Measurements from ENCODE around the gene OSBPL10. TPM values are rescaled to one million over a fixed set of nuclear protein-coding genes. Genes with fewer than 3 reads are reported as not detected.

Gene OSBPL10
- total RNA-seq, 1 donor from 2014 or later = 27.8 TPM

- no peak for TF ChIP-seq CTCF (IDR thresholded peaks at IDR 0.05; ENCODE audit: unreplicated experiment)
- Mint-ChIP-seq H3K27ac (peak overlapping the region; percentile 86), H3K4me1 (peaks cover 30% of the 10 kb centered on the region), H3K9me3 (peaks cover 16% of the 10 kb centered on the region), H3K27me3 (ENCODE audit: low read depth) (no peaks in the 10 kb centered on the region), H3K4me3 (no peak overlapping the region), H3K36me3 (peaks cover 34% of the 10 kb centered on the region)
- no peak for DNase-seq (ENCODE audit: low spot score in 2 of 2, unreplicated experiment in 2 of 2)
Measured at GRCh38 chr3:31613654-31614053, 367.4 kb downstream of the OSBPL10 start.

- DNase-seq (ENCODE audit: low spot score in 2 of 2, unreplicated experiment in 2 of 2) = no peak
- Mint-ChIP-seq H3K27ac (peak overlapping the region; percentile 86), H3K4me3 (no peak overlapping the region), H3K4me1 (peaks cover 30% of the 10 kb centered on the region), H3K36me3 (peaks cover 36% of the 10 kb centered on the region), H3K9me3 (peaks cover 20% of the 10 kb centered on the region), H3K27me3 (ENCODE audit: low read depth) (no peaks in the 10 kb centered on the region)
- TF ChIP-seq CTCF (IDR thresholded peaks at IDR 0.05; ENCODE audit: unreplicated experiment) = no peak
Measured at GRCh38 chr3:31613177-31613576, 367.9 kb downstream of the OSBPL10 start.

Other genes starting within 250 kb of the OSBPL10 start
- 0.63 to 1.3 TPM (median 1.2 TPM) in 3 replicates for gene ZNF860, start 488 bp upstream of the OSBPL10 start, total RNA-seq
- 8.5 to 10.4 TPM (median 9.3 TPM) in 3 replicates for gene GPD1L, start 125.4 kb upstream of the OSBPL10 start, total RNA-seq

All from mesothelial cell of epicardium (in vitro differentiated cells).